Liver (tissue), 9 donors: Measurements from ENCODE around the gene FUCA1. TPM values are rescaled to one million over a fixed set of nuclear protein-coding genes. Genes with fewer than 3 reads are reported as not detected.

ENCODE experiments used
- DNase-seq: peaks from one replicate; pipeline ENCODE4 v3.0.0-alpha.2; 2017; ENCODE audit warnings: low spot score
- H3K27ac ChIP-seq, 2 donors: one replicate each; pipeline ENCODE4 v1.7.0; 2013; ENCODE audit warnings: inconsistent platforms in 2 of 2, low read length in 2 of 2, control low read depth in 1 of 2, low read depth in 1 of 2, mild to moderate bottlenecking in 1 of 2
- H3K27me3 ChIP-seq, 4 donors: one replicate each; pipeline versions ENCODE4 v1.6.1 to v1.7.0; 2013; ENCODE audit warnings: low read length in 3 of 4, inconsistent platforms in 1 of 4, mild to moderate bottlenecking in 1 of 4, moderate library complexity in 1 of 4; ENCODE audit not compliant: control insufficient read depth in 4 of 4, insufficient read depth in 4 of 4
- H3K36me3 ChIP-seq, 4 donors: one replicate each; pipeline versions ENCODE4 v1.6.1 to v1.7.0; 2013; ENCODE audit warnings: low read length in 3 of 4, mild to moderate bottlenecking in 3 of 4, low read depth in 1 of 4, moderate library complexity in 1 of 4; ENCODE audit not compliant: control insufficient read depth in 4 of 4, insufficient read depth in 3 of 4
- H3K4me1 ChIP-seq, 4 donors: one replicate each; pipeline versions ENCODE4 v1.6.1 to v1.7.0; 2013; ENCODE audit warnings: low read length in 3 of 4, mild to moderate bottlenecking in 3 of 4, moderate library complexity in 1 of 4; ENCODE audit not compliant: control insufficient read depth in 4 of 4, insufficient read depth in 4 of 4
- H3K4me3 ChIP-seq, 3 donors: one replicate each; pipeline versions ENCODE4 v1.6.1 to v1.7.0; 2013; ENCODE audit warnings: low read length in 3 of 3, control low read depth in 1 of 3, low read depth in 1 of 3, mild to moderate bottlenecking in 1 of 3
- H3K9ac ChIP-seq, 2 donors: one replicate each; pipeline ENCODE4 v1.7.0; 2013; ENCODE audit warnings: low read length in 2 of 2, mild to moderate bottlenecking in 2 of 2, moderate library complexity in 2 of 2, control low read depth in 1 of 2, low read depth in 1 of 2
- H3K9me3 ChIP-seq, 4 donors: one replicate each; pipeline versions ENCODE4 v1.6.1 to v1.7.0; 2013; ENCODE audit warnings: low read length in 3 of 4; ENCODE audit not compliant: control insufficient read depth in 4 of 4
- EGR1 ChIP-seq, 2 donors: IDR thresholded peaks; 2 replicates each; pipeline ENCODE4 v1.6.1; 2016 to 2018; ENCODE audit warnings: antibody characterized with exemption in 2 of 2, low read depth in 2 of 2
- FOXA1 ChIP-seq: IDR thresholded peaks from 2 replicates; pipeline ENCODE4 v1.6.1; 2016; ENCODE audit warnings: antibody characterized with exemption
- FOXA2 ChIP-seq: IDR thresholded peaks from 2 replicates; pipeline ENCODE4 v1.6.1; 2016; ENCODE audit warnings: antibody characterized with exemption
- GABPA ChIP-seq, 2 donors: IDR thresholded peaks in 1 of 2; conservative IDR thresholded peaks in 1 of 2; 2 replicates each; pipeline ENCODE4 v1.6.1; 2016; ENCODE audit warnings: antibody characterized with exemption in 2 of 2, mild to moderate bottlenecking in 1 of 2, moderate library complexity in 1 of 2
- HNF4A ChIP-seq, 2 donors: conservative IDR thresholded peaks; 2 replicates each; pipeline ENCODE4 v1.6.1; 2016; ENCODE audit warnings: antibody characterized with exemption in 2 of 2, mild to moderate bottlenecking in 2 of 2
- HNF4G ChIP-seq: IDR thresholded peaks from 2 replicates; pipeline ENCODE4 v1.6.1; 2016; ENCODE audit warnings: antibody characterized with exemption
- JUND ChIP-seq, 2 donors: IDR thresholded peaks; 2 replicates each; pipeline ENCODE4 v1.6.1; 2016; ENCODE audit warnings: antibody characterized with exemption in 2 of 2
- NR2F2 ChIP-seq: IDR thresholded peaks from 2 replicates; pipeline ENCODE4 v1.6.1; 2016; ENCODE audit warnings: antibody characterized with exemption
- RAD21 ChIP-seq, 2 donors: IDR thresholded peaks; 2 replicates each; pipeline ENCODE4 v1.6.1; 2016; ENCODE audit warnings: antibody characterized with exemption in 2 of 2, mild to moderate bottlenecking in 2 of 2
- RXRA ChIP-seq, 2 donors: IDR thresholded peaks; 2 replicates each; pipeline ENCODE4 v1.6.1; 2017 to 2018; ENCODE audit warnings: antibody characterized with exemption in 2 of 2, mild to moderate bottlenecking in 1 of 2
- SP1 ChIP-seq: IDR thresholded peaks from 2 replicates; pipeline ENCODE4 v1.6.1; 2018; ENCODE audit warnings: antibody characterized with exemption, mild to moderate bottlenecking
- TAF1 ChIP-seq: conservative IDR thresholded peaks from 2 replicates; pipeline ENCODE4 v1.6.1; 2016; ENCODE audit warnings: antibody characterized with exemption, mild to moderate bottlenecking
- YY1 ChIP-seq: IDR thresholded peaks from 2 replicates; pipeline ENCODE4 v1.6.1; 2016; ENCODE audit warnings: antibody characterized with exemption, mild to moderate bottlenecking
- WGBS: extraction: QIAGEN DNeasy Blood & Tissue Kit; methylation state at CpG from one replicate; pipeline ENCODE4 v1.1.7; 2013; 5-methylcytosine and 5-hydroxymethylcytosine counted together
- polyA plus RNA-seq, 2 donors: library from polyadenylated mRNA; stranded (reverse) in 1 of 2; unstranded in 1 of 2; fragments of 200-250 nt in 1 of 2; fragments of >200 nt in 1 of 2; fragmentation: Nextera tagmentation in 1 of 2; extraction: Ambion mirVana in 1 of 2; gene quantifications; one replicate each; pipeline versions ENCODE4 v1.2.1 to v1.2.3, GENCODE V29; 2013 to 2015
- total RNA-seq, 2 donors: library from RNA; depleted of rRNA; stranded (reverse); fragments of >200 nt; gene quantifications; one replicate each; pipeline ENCODE4 v1.2.3, GENCODE V29; 2014
- TF ChIP-seq, protein P1 (sequence below): IDR thresholded peaks from 2 replicates; pipeline ENCODE4 v1.6.1; 2016; ENCODE audit warnings: antibody characterized with exemption
- TF ChIP-seq, protein P2 (sequence below): IDR thresholded peaks from 2 replicates; pipeline ENCODE4 v1.6.1; 2016; ENCODE audit warnings: antibody characterized with exemption
- TF ChIP-seq, protein P3 (sequence below): fragments of 150-350 bp; IDR thresholded peaks from 2 replicates; pipeline ENCODE4 v1.5.1; 2017; ENCODE audit warnings: improper control_type of control experiment, low read depth, low read length; ENCODE audit not compliant: missing input control
- TF ChIP-seq, protein P4 (sequence below): IDR thresholded peaks from 2 replicates; pipeline ENCODE4 v1.6.1; 2016; ENCODE audit warnings: antibody characterized with exemption
- TF ChIP-seq, protein P5 (sequence below): IDR thresholded peaks from 2 replicates; pipeline ENCODE4 v1.6.1; 2016; ENCODE audit warnings: antibody characterized with exemption, mild to moderate bottlenecking
- donor health status: healthy.
- donor health status: healthy.
- donor health status: healthy.
- donor health status: healthy.
- donor health status: healthy.

FUCA1 gene
- total and polyA plus RNA-seq, 4 donors, result 33.8 to 58.0 (median 44.7) TPM

DNA sequence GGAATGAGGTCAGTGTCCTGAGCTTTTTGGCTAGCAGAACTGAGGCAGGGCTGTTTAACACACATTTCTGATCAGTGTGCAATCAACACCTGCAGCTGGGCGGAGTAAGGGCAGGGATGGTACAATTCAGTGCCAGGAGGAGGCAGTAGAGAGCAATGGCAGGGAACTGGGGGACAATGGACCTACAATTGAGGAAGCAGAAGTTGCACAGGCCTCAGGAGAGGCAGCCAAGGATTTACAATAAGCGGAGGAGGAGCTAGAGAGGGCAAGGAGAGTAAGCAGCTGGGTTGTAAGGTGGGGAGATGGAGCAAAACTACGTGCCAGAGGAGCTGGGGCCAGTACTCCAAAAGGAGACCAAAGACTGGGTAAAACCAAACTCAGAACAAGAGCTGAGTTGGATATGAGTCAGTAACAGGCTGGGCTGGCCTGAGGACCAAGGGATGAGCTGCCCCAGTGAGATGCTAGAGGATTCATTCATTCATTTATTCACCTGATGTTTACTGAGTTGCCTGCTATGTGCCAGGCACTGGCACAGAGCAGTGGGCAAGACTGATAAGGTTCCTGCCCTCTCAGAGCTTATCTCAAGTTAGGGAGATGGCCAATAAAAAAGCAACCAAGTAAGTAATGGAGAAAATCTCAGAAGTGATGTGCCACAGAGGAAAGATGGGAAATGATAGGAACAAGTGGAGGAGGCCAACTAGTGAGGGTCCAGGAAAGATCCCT, 57.1 kb downstream of the FUCA1 start:
- H3K4me1 ChIP-seq, result peaks cover 0 to 20% (median 16%) of the 10 kb centered on the region in 4 donors
- DNase-seq, result peak; percentile 74
- H3K9me3 ChIP-seq, result no peaks in the 10 kb centered on the region
- H3K9ac ChIP-seq, result no peak overlapping the region
- H3K27me3 ChIP-seq, result no peaks in the 10 kb centered on the region
- peaks cover 4 to 41% (median 31%) of the 10 kb centered on the region in 4 donors for H3K36me3 ChIP-seq
- H3K27ac ChIP-seq, result no peak overlapping the region
- H3K4me3 ChIP-seq, result no peak overlapping the region
- TF ChIP-seq TAF1 (no peak), HNF4G (no peak), SP1 (no peak), RAD21 (IDR thresholded peaks at IDR 0.05) (peak; percentile 71 to 84)
- TF ChIP-seq, protein P1, sequence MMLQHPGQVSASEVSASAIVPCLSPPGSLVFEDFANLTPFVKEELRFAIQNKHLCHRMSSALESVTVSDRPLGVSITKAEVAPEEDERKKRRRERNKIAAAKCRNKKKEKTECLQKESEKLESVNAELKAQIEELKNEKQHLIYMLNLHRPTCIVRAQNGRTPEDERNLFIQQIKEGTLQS, result no peak
- TF ChIP-seq, protein P2, sequence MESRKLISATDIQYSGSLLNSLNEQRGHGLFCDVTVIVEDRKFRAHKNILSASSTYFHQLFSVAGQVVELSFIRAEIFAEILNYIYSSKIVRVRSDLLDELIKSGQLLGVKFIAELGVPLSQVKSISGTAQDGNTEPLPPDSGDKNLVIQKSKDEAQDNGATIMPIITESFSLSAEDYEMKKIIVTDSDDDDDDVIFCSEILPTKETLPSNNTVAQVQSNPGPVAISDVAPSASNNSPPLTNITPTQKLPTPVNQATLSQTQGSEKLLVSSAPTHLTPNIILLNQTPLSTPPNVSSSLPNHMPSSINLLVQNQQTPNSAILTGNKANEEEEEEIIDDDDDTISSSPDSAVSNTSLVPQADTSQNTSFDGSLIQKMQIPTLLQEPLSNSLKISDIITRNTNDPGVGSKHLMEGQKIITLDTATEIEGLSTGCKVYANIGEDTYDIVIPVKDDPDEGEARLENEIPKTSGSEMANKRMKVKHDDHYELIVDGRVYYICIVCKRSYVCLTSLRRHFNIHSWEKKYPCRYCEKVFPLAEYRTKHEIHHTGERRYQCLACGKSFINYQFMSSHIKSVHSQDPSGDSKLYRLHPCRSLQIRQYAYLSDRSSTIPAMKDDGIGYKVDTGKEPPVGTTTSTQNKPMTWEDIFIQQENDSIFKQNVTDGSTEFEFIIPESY, result no peak
- TF ChIP-seq, protein P3, sequence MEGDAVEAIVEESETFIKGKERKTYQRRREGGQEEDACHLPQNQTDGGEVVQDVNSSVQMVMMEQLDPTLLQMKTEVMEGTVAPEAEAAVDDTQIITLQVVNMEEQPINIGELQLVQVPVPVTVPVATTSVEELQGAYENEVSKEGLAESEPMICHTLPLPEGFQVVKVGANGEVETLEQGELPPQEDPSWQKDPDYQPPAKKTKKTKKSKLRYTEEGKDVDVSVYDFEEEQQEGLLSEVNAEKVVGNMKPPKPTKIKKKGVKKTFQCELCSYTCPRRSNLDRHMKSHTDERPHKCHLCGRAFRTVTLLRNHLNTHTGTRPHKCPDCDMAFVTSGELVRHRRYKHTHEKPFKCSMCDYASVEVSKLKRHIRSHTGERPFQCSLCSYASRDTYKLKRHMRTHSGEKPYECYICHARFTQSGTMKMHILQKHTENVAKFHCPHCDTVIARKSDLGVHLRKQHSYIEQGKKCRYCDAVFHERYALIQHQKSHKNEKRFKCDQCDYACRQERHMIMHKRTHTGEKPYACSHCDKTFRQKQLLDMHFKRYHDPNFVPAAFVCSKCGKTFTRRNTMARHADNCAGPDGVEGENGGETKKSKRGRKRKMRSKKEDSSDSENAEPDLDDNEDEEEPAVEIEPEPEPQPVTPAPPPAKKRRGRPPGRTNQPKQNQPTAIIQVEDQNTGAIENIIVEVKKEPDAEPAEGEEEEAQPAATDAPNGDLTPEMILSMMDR, result peak; percentile 48
- whole genome bisulfite sequencing, result 78% methylated on average over 3 of the region's 3 CpGs

DNA sequence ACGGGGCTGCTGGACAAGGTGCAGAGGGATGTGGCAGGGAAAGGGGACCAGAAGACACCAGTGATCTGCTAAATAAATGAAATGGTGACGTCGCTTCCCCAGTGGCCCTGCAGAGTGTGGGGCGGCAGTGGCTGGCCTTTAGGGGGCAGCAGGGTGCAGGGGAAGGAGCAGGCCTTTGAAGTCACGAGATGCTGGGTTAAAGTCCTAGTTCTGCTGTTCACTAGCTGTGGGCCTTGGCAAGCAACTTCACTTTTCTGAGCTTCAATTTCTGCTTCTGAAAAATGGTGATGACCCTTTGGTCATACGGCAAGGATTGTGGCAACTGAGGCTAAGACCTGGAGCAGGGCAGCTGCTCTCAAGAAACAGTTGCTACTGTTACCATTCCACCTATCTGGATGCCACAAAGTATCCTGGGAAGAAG, 58.3 kb downstream of the FUCA1 start:
- Histone ChIP-seq H3K4me3 (no peak overlapping the region), H3K9me3 (no peaks in the 10 kb centered on the region), H3K27me3 (no peaks in the 10 kb centered on the region), H3K9ac (no peak overlapping the region), H3K27ac (peak overlapping the region; percentile 10 to 66), H3K36me3 (peaks cover 4 to 38% (median 25%) of the 10 kb centered on the region in 4 donors), H3K4me1 (peaks cover 0 to 25% (median 20%) of the 10 kb centered on the region in 4 donors)
- peak; percentile 88 for DNase-seq
- 20% methylated on average over 6 of the region's 6 CpGs for WGBS
- peak; percentile 57 for TF ChIP-seq NR2F2
- TF ChIP-seq FOXA2, result peak; percentile 15
- TF ChIP-seq HNF4G, result peak; percentile 91
- peak; percentile 48 to 59 for TF ChIP-seq JUND (IDR thresholded peaks at IDR 0.05)
- no peak for TF ChIP-seq EGR1 (IDR thresholded peaks at IDR 0.05; ENCODE audit: low read depth in 2 of 2)
- peak; percentile 62 to 84 for TF ChIP-seq RXRA (IDR thresholded peaks at IDR 0.05)
- TF ChIP-seq GABPA (IDR thresholded peaks at IDR 0.05 in 1 of 2, conservative IDR thresholded peaks at IDR 0.05 in 1 of 2), result no peak
- no peak for TF ChIP-seq FOXA1
- TF ChIP-seq, protein P1, result no peak
- peak; percentile 52 for TF ChIP-seq YY1
- peak; percentile 90 to 97 for TF ChIP-seq RAD21 (IDR thresholded peaks at IDR 0.05)
- TF ChIP-seq TAF1, result no peak
- TF ChIP-seq, protein P2, result no peak
- TF ChIP-seq, protein P4, sequence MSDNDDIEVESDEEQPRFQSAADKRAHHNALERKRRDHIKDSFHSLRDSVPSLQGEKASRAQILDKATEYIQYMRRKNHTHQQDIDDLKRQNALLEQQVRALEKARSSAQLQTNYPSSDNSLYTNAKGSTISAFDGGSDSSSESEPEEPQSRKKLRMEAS, result no peak
- TF ChIP-seq SP1, result peak; percentile 70
- TF ChIP-seq, protein P3, result peak; percentile 93
- peak; percentile 93 to 96 for TF ChIP-seq HNF4A (conservative IDR thresholded peaks at IDR 0.05)
- TF ChIP-seq, protein P5, sequence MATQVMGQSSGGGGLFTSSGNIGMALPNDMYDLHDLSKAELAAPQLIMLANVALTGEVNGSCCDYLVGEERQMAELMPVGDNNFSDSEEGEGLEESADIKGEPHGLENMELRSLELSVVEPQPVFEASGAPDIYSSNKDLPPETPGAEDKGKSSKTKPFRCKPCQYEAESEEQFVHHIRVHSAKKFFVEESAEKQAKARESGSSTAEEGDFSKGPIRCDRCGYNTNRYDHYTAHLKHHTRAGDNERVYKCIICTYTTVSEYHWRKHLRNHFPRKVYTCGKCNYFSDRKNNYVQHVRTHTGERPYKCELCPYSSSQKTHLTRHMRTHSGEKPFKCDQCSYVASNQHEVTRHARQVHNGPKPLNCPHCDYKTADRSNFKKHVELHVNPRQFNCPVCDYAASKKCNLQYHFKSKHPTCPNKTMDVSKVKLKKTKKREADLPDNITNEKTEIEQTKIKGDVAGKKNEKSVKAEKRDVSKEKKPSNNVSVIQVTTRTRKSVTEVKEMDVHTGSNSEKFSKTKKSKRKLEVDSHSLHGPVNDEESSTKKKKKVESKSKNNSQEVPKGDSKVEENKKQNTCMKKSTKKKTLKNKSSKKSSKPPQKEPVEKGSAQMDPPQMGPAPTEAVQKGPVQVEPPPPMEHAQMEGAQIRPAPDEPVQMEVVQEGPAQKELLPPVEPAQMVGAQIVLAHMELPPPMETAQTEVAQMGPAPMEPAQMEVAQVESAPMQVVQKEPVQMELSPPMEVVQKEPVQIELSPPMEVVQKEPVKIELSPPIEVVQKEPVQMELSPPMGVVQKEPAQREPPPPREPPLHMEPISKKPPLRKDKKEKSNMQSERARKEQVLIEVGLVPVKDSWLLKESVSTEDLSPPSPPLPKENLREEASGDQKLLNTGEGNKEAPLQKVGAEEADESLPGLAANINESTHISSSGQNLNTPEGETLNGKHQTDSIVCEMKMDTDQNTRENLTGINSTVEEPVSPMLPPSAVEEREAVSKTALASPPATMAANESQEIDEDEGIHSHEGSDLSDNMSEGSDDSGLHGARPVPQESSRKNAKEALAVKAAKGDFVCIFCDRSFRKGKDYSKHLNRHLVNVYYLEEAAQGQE, result peak; percentile 34
